Peyer's patch (tissue), 4 donors: Measurements from ENCODE around the gene LCN6. TPM values are rescaled to one million over a fixed set of nuclear protein-coding genes. Genes with fewer than 3 reads are reported as not detected.
"Not testable (repeated sequence)": the region's sequence is repeated elsewhere in the genome, so short reads cannot be mapped to it uniquely, and the experiment has no call there.

ENCODE experiments used
- DNase-seq, 3 donors: peaks; one replicate each; pipeline ENCODE4 v3.0.0-alpha.2; 2017 to 2019
- H3K27ac ChIP-seq, 4 donors: fragments of 200-600 bp; sonication (generic); one replicate each; pipeline ENCODE4 v1.5.1; 2016 to 2019
- H3K27me3 ChIP-seq, 2 donors: fragments of 200-600 bp; sonication (generic); one replicate each; pipeline ENCODE4 v1.5.1; 2019
- H3K36me3 ChIP-seq, 3 donors: fragments of 200-600 bp; sonication (generic); one replicate each; pipeline ENCODE4 v1.5.1; 2016 to 2019
- H3K4me1 ChIP-seq, 4 donors: fragments of 200-600 bp; sonication (generic); one replicate each; pipeline ENCODE4 v1.5.1; 2016 to 2019
- H3K4me3 ChIP-seq, 4 donors: fragments of 200-600 bp; sonication (generic); 1 replicate in 3 of 4; 2 replicates in 1 of 4; pipeline ENCODE4 v1.5.1; 2016 to 2019; ENCODE audit warnings: mild to moderate bottlenecking in 1 of 4
- H3K9me3 ChIP-seq, 4 donors: fragments of 200-600 bp; sonication (generic); one replicate each; pipeline ENCODE4 v1.5.1; 2016 to 2019; ENCODE audit warnings: mild to moderate bottlenecking in 1 of 4
- POLR2A ChIP-seq, 2 donors: fragments of 450-650 bp; IDR thresholded peaks; one replicate each; pipeline ENCODE4 v1.5.1; 2017; ENCODE audit warnings: antibody characterized with exemption in 2 of 2, mild to moderate bottlenecking in 2 of 2, moderate library complexity in 2 of 2
- total RNA-seq, 4 donors: library from RNA; depleted of rRNA; stranded (reverse); fragments of >200 nt; gene quantifications; one replicate each; pipeline ENCODE4 v1.1.0, GENCODE V29; 2016
- TF ChIP-seq, protein P1 (sequence below), 6 experiments: fragments of 450-650 bp in 4 of 6; fragments of 200-600 bp in 2 of 6; sonication (generic) in 1 of 6; IDR thresholded peaks; one replicate each; pipeline ENCODE4 v1.5.1; 2017 to 2019; ENCODE audit warnings: antibody characterized with exemption in 6 of 6, mild to moderate bottlenecking in 3 of 6, moderate library complexity in 1 of 6

Gene LCN6
- total RNA-seq, 4 donors from 2014 or later: 4.7 to 17.3 (median 5.6) TPM

DNA sequence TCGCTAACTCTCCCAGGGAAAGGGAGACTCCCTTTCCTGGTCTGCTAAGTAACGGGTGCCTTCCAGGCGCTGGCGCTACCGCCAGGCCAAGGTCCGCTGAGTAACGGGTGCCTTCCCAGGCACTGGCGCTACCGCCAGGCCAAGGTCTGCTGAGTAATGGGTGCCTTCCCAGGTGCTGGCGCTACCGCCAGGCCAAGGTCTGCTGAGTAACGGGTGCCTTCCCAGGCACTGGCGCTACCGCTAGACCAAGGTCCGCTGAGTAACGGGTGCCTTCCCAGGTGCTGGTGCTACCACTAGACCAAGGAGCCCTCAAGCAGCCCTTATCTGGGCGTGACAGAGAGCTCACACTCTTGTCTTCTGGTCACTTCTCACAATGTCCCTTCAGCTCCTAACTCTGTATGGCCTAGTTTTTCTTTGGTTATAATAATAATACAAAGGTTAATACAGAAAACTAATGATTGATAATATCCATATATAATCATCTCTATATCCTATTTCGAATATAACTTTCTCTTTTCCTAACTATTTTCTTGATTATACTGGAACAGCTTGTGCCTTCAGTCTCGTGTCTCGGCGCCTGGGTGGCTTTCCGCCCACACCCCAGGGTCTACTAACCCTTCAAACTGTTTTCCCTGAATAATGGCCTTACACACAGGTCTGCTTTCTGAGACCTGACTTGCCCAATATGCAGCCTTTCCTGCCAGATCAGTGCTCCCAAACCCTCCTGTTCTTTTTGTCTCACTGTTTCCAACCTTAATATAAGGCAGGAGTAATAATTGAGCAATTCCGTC, 37.4 kb upstream of the LCN6 start:
- Histone ChIP-seq H3K27ac (peak overlapping the region in 1 of 4 donors; percentile 33), H3K4me1 (peaks cover 0 to 37% (median 8%) of the 10 kb centered on the region in 4 donors)
- not testable (repeated sequence) for H3K4me3 ChIP-seq, H3K27me3 ChIP-seq, H3K9me3 ChIP-seq, H3K36me3 ChIP-seq
- peak in 2 of 3 donors; percentile 79 to 80 for DNase-seq
- TF ChIP-seq, protein P1, sequence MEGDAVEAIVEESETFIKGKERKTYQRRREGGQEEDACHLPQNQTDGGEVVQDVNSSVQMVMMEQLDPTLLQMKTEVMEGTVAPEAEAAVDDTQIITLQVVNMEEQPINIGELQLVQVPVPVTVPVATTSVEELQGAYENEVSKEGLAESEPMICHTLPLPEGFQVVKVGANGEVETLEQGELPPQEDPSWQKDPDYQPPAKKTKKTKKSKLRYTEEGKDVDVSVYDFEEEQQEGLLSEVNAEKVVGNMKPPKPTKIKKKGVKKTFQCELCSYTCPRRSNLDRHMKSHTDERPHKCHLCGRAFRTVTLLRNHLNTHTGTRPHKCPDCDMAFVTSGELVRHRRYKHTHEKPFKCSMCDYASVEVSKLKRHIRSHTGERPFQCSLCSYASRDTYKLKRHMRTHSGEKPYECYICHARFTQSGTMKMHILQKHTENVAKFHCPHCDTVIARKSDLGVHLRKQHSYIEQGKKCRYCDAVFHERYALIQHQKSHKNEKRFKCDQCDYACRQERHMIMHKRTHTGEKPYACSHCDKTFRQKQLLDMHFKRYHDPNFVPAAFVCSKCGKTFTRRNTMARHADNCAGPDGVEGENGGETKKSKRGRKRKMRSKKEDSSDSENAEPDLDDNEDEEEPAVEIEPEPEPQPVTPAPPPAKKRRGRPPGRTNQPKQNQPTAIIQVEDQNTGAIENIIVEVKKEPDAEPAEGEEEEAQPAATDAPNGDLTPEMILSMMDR (IDR thresholded peaks at IDR 0.05): peak in 1 of 6 experiments; percentile 12

DNA sequence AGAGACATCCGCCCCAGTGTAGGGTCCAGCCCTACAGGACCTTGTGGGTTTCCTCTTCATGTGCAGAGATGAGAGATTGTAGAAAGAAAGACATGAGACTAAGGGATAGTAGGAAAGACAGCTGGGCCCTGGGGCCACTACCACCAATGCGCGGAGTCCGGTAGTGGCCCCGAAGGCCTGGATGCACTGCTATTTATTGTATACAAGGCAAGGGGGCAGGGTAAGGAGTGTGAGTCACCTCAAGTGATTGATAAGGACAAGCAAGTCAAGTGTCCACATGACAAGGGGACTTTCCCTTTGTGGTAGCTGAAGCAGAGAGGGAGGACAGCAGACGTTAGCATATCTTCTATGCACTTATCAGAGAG, 36.7 kb upstream of the LCN6 start:
- Histone ChIP-seq H3K4me1 (peaks cover 0 to 31% (median 5%) of the 10 kb centered on the region in 4 donors), H3K36me3 (no peaks in the 10 kb centered on the region), H3K27ac (peak overlapping the region in 1 of 4 donors; percentile 33), H3K9me3 (no peaks in the 10 kb centered on the region), H3K27me3 (no peaks in the 10 kb centered on the region), H3K4me3 (no peak overlapping the region)
- TF ChIP-seq, protein P1 (IDR thresholded peaks at IDR 0.05): no peak
- TF ChIP-seq POLR2A (IDR thresholded peaks at IDR 0.05): no peak
- no peak for DNase-seq

DNA sequence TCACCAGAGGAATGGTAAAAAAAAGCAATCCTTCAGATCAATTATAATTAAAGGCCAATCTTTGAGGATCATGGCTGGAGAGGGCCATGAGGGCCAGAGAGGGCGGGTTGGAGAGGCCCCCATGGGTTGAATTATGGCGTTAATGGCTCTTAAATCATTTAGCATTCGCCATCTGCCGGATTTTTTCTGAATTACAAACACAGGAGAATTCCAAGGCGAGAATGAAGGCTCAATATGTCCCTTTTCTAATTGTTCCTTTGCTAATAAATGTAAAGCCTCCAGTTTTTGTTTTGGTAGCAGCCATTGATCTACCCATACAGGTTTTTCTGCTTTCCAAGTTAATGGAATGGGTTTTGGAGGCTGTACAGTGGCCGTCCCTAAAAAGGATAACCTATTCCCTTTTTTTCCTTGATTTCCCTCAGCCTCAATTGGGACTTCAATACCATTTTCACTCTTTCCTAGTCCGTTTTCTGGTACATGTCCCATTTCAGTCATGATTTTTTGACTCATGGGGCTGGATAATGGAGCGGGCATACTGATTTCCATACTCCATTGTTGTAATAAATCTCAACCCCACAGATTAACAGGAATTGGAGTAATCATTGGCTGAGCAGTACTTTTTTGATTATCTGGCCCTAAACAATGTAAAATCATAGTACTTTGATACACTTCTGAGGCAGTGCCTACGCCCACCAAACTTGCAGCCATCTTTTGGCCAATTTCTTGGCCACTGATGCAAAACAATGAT, 36.1 kb upstream of the LCN6 start:
- no peak overlapping the region for H3K27ac ChIP-seq
- H3K27me3 ChIP-seq: no peaks in the 10 kb centered on the region
- no peak for DNase-seq
- TF ChIP-seq, protein P1 (IDR thresholded peaks at IDR 0.05): peak; percentile 46 to 70 (median 58)
- TF ChIP-seq POLR2A (IDR thresholded peaks at IDR 0.05): no peak
- no peaks in the 10 kb centered on the region for H3K36me3 ChIP-seq
- no peak overlapping the region for H3K4me3 ChIP-seq
- H3K4me1 ChIP-seq: peaks cover 0 to 28% (median 2%) of the 10 kb centered on the region in 4 donors
- H3K9me3 ChIP-seq: no peaks in the 10 kb centered on the region

DNA sequence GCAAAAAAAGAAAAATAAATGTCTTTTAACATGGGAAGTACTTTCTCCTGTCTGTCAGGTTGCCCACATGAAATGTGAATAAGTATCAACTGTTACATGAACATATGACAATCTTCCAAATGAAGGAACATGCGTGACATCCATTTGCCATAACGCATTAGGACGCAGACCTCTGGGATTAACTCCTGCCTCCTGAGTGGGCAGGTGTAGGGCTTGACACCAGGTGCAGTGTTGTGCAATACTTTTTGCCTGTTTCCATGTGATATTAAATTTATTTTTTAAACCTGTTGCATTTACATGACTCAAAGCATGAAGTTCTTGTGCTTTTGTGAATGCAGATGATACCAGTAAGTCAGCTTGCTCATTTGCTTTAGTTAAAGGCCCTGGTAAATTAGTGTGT, 34.1 kb upstream of the LCN6 start:
- Histone ChIP-seq H3K4me3 (no peak overlapping the region), H3K27ac (no peak overlapping the region), H3K27me3 (no peaks in the 10 kb centered on the region), H3K4me1 (peaks cover 0 to 24% (median 0%) of the 10 kb centered on the region in 4 donors), H3K36me3 (no peaks in the 10 kb centered on the region), H3K9me3 (no peaks in the 10 kb centered on the region)
- DNase-seq: no peak
- TF ChIP-seq POLR2A (IDR thresholded peaks at IDR 0.05): no peak
- TF ChIP-seq, protein P1 (IDR thresholded peaks at IDR 0.05): no peak

DNA sequence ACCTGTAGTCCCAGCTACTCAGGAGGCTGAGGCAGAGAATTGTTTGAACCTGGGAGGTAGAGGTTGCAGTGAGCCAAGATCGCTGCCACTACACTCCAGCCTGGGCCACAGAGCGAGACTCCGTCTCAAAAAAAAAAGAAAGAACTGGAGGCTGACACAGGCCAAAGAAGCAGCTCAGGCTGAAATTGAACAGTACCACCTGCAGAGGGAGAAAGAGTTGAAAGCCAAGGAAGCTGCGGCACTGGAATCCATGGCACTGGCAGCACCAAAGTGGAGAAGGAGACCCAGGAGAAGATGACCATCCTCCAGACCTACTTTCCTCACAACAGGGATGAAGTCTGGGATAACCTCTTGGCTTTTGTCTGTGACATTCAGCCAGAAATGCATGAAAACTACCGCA, 31.5 kb upstream of the LCN6 start:
- TF ChIP-seq, protein P1 (IDR thresholded peaks at IDR 0.05): no peak
- no peak for TF ChIP-seq POLR2A (IDR thresholded peaks at IDR 0.05)
- Histone ChIP-seq H3K4me1 (peaks cover 0 to 7% (median 0%) of the 10 kb centered on the region in 4 donors), H3K27ac (no peak overlapping the region), H3K36me3 (no peaks in the 10 kb centered on the region), H3K27me3 (no peaks in the 10 kb centered on the region), H3K4me3 (no peak overlapping the region), H3K9me3 (no peaks in the 10 kb centered on the region)
- DNase-seq: no peak
